HepG2 (cell line): ENCODE results near the gene GDPD4.

ENCODE experiments used
- RAD21 ChIP-seq: fragments of 450-650 bp; formaldehyde crosslinking; IDR thresholded peaks from 2 replicates; pipeline ENCODE4 v1.5.0; 2020; ENCODE audit warnings: mild to moderate bottlenecking
- ZC3H13 ChIP-seq: sonication (generic); formaldehyde crosslinking; IDR thresholded peaks from 2 replicates; pipeline ENCODE4 v1.8.1; 2023; ENCODE audit warnings: mild to moderate bottlenecking, missing genetic modification reagents, moderate library complexity

GRCh38 chr11:77283101-77283500 lies 18.4 kb downstream of the GDPD4 start:
- no peak for TF ChIP-seq ZC3H13 (CRISPR knock-in tag)
- TF ChIP-seq RAD21 (CRISPR knock-in tag): no peak
